Activated T-helper 9 cell treated with anti-CD3 and anti-CD28 coated beads, Interleukin-2, amount 50 U/mL, for 16 hours (primary cell): ENCODE measurements around the gene ANO7.

Source experiments
- DNase-seq: peaks from one replicate; pipeline ENCODE4 v3.0.0-alpha.2; 2020; ENCODE audit warnings: low read depth

ANO7 gene

GRCh38 chr2:241211276-241211675 lies 22.8 kb downstream of the ANO7 start:
- DNase-seq = no peak

- DNase-seq = no peak
Observed at GRCh38 chr2:241213041-241213440, 24.6 kb downstream of the ANO7 start.

- DNase-seq = no peak
Observed at GRCh38 chr2:241213567-241213966, 25.1 kb downstream of the ANO7 start.

GRCh38 chr2:241214209-241214608 lies 25.7 kb downstream of the ANO7 start:
- DNase-seq = no peak

- DNase-seq = no peak
Observed at GRCh38 chr2:241214766-241215165, 26.3 kb downstream of the ANO7 start.

- DNase-seq = no peak
Observed at GRCh38 chr2:241215421-241215820, 26.9 kb downstream of the ANO7 start.

GRCh38 chr2:241216211-241216761 lies 27.8 kb downstream of the ANO7 start:
- no peak for DNase-seq

- peak; percentile 15 for DNase-seq
Observed at GRCh38 chr2:241217320-241218031, 29.0 kb downstream of the ANO7 start.

- peak; percentile 13 for DNase-seq
Observed at GRCh38 chr2:241218131-241219029, 29.9 kb downstream of the ANO7 start.

GRCh38 chr2:241219030-241219382 lies 30.5 kb downstream of the ANO7 start:
- DNase-seq = no peak

- no peak for DNase-seq
Observed at GRCh38 chr2:241219856-241220356, 31.4 kb downstream of the ANO7 start.

GRCh38 chr2:241223211-241224017 lies 34.9 kb downstream of the ANO7 start:
- no peak for DNase-seq

- DNase-seq = no peak
Observed at GRCh38 chr2:241224018-241224850, 35.8 kb downstream of the ANO7 start.

- no peak for DNase-seq
Observed at GRCh38 chr2:241224851-241225438, 36.5 kb downstream of the ANO7 start.

GRCh38 chr2:241225545-241225944 lies 37.1 kb downstream of the ANO7 start:
- no peak for DNase-seq

- DNase-seq = no peak
Observed at GRCh38 chr2:241225983-241226382, 37.5 kb downstream of the ANO7 start.

- no peak for DNase-seq
Observed at GRCh38 chr2:241226723-241227572, 38.5 kb downstream of the ANO7 start.

- no peak for DNase-seq
Observed at GRCh38 chr2:241227594-241227993, 39.1 kb downstream of the ANO7 start.

GRCh38 chr2:241228081-241228859 lies 39.8 kb downstream of the ANO7 start:
- no peak for DNase-seq
